NT2/D1 (cell line): ENCODE results near the gene TINCR.

ENCODE experiments used
- DNase-seq: peaks from one replicate; pipeline ENCODE4 v3.0.0-alpha.2; 2011; ENCODE audit warnings: low read depth, low spot score
- H3K27me3 ChIP-seq: 2 replicates; pipeline ENCODE4 v1.6.0; 2011; ENCODE audit warnings: mild to moderate bottlenecking; ENCODE audit not compliant: insufficient read length, insufficient read depth
- H3K36me3 ChIP-seq: 2 replicates; pipeline ENCODE4 v1.6.1; 2011; ENCODE audit warnings: mild to moderate bottlenecking, low read length, mixed read lengths; ENCODE audit not compliant: insufficient read depth, insufficient read length
- H3K4me1 ChIP-seq: 2 replicates; pipeline ENCODE4 v1.5.1; 2011; ENCODE audit not compliant: insufficient read depth, insufficient read length
- H3K4me3 ChIP-seq: 2 replicates; pipeline ENCODE4 v1.5.1; 2011; ENCODE audit warnings: low read depth; ENCODE audit not compliant: insufficient read length
- H3K9ac ChIP-seq: 2 replicates; pipeline ENCODE4 v1.6.0; 2011; ENCODE audit warnings: low read depth; ENCODE audit not compliant: insufficient read length
- H3K9me3 ChIP-seq: 2 replicates; pipeline ENCODE4 v1.5.1; 2011; ENCODE audit warnings: mild to moderate bottlenecking, low read length; ENCODE audit not compliant: insufficient read depth
- SUZ12 ChIP-seq: IDR thresholded peaks from 2 replicates; pipeline ENCODE4 v1.6.1; 2011; ENCODE audit not compliant: insufficient read length, insufficient read depth; ENCODE audit errors: extremely low read depth
- YY1 ChIP-seq: IDR thresholded peaks from 2 replicates; pipeline ENCODE4 v1.6.1; 2011; ENCODE audit not compliant: insufficient read length, insufficient read depth
- ZNF274 ChIP-seq: IDR thresholded peaks from 2 replicates; pipeline ENCODE4 v1.6.1; 2011; ENCODE audit warnings: mild to moderate bottlenecking, low read depth, low read length

The TINCR gene

GRCh38 chr19:5588441-5588840, 20.7 kb upstream of the TINCR start:
- peaks cover 84% of the 10 kb centered on the region for H3K36me3 ChIP-seq
- H3K27me3 ChIP-seq: no peaks in the 10 kb centered on the region
- no peaks in the 10 kb centered on the region for H3K9me3 ChIP-seq
- no peak overlapping the region for H3K9ac ChIP-seq
- no peak for TF ChIP-seq SUZ12
- TF ChIP-seq YY1: no peak
- peaks cover 30% of the 10 kb centered on the region for H3K4me1 ChIP-seq
- no peak overlapping the region for H3K4me3 ChIP-seq
- DNase-seq: no peak

DNA sequence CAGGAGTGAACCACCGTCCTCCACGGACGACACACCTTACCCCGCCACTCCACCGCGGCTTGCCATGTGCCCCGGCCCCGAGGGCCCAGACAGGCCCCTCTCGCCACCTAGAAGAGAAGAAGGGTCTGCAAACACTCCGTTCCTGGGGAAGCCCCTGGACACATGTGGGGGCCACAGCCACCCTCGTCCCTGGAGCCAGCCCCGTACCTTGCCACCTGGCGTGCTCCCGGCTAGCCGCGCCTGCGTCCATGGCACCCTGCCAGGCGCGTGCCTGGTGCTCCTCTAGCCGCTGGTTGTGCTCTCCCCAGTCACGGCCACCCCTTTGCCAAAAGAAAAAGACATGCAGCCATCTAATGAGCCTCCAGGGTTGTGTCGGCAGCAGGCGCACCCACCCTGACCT, 19.9 kb upstream of the TINCR start:
- Histone ChIP-seq H3K9ac (no peak overlapping the region), H3K27me3 (no peaks in the 10 kb centered on the region), H3K9me3 (no peaks in the 10 kb centered on the region), H3K4me1 (peaks cover 30% of the 10 kb centered on the region), H3K36me3 (peaks cover 82% of the 10 kb centered on the region), H3K4me3 (no peak overlapping the region)
- TF ChIP-seq ZNF274: no peak
- no peak for TF ChIP-seq SUZ12
- no peak for TF ChIP-seq YY1
- DNase-seq: no peak

DNA sequence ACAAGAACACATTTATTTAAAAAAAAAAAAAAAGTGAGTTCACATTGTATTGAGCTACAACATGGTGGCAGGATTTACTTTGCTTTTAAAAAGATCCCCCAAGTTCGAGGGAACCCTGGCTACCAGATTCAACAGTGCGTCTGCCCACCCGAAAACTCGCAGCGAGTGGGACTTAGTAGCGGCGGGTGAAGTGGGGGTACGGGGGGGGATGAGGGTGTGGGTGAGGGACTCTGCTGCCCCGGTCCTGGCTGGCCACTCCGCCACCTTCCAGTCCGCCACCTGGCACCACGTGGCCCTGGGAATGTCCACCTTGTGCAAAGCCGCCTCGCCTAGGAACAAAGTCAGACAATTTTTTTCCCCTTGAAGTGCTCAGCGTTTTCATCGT, 19.3 kb upstream of the TINCR start:
- no peaks in the 10 kb centered on the region for H3K9me3 ChIP-seq
- no peak for TF ChIP-seq ZNF274
- TF ChIP-seq SUZ12: no peak
- TF ChIP-seq YY1: no peak
- H3K36me3 ChIP-seq: peaks cover 82% of the 10 kb centered on the region
- H3K4me3 ChIP-seq: no peak overlapping the region
- H3K4me1 ChIP-seq: peaks cover 30% of the 10 kb centered on the region
- no peak overlapping the region for H3K9ac ChIP-seq
- H3K27me3 ChIP-seq: no peaks in the 10 kb centered on the region
- DNase-seq: no peak

GRCh38 chr19:5586300-5587070, 18.7 kb upstream of the TINCR start:
- DNase-seq: no peak
- no peaks in the 10 kb centered on the region for H3K9me3 ChIP-seq
- H3K36me3 ChIP-seq: peaks cover 82% of the 10 kb centered on the region
- peaks cover 30% of the 10 kb centered on the region for H3K4me1 ChIP-seq
- TF ChIP-seq ZNF274 (no peak), YY1 (no peak), SUZ12 (no peak)
- no peaks in the 10 kb centered on the region for H3K27me3 ChIP-seq
- H3K4me3 ChIP-seq: no peak overlapping the region
- H3K9ac ChIP-seq: peak overlapping the region; percentile 53

DNA sequence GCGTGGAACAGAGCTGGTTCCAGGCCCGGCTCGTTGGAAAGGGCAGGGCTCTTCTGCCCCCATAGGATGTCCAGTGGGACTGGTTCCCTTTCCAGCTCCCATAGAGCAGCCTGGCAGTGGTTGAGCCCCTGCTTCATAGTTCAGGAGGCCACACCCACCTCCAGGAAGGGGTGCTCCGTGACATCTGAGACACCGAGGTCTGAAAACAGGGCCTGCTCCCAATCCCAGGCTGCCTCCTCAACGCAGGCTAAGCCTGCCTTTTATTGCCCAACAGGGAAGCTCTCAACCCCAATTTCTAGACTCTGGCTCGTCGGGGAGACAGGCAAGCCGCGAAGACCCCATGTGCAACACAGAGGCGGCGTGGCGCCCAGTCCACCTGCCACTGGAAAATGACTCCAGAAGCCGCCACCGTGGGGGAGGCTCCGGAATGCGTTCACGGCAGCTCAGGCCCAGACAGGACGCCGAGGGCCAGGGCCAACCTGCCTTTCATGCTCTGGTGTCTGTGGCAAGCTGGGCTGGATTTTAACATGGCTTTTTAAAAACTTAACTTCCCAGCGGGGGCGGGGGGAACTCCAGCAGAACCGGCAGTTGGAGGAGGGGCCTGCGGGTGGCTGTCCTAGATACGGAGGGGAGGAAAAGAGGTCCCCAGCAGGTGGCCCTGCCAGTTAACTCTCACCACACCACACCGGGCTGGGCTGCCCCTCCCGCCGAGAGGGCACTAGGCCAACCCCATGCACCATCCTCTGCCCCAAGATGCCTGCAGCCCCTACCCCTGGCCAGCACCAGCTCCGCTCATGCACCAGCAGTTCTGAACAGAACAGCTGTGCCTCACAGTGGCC, 17.9 kb upstream of the TINCR start:
- Histone ChIP-seq H3K4me1 (peaks cover 30% of the 10 kb centered on the region), H3K36me3 (peaks cover 80% of the 10 kb centered on the region), H3K9ac (peak overlapping the region; percentile 53), H3K4me3 (no peak overlapping the region), H3K9me3 (no peaks in the 10 kb centered on the region), H3K27me3 (no peaks in the 10 kb centered on the region)
- TF ChIP-seq YY1 (no peak), SUZ12 (no peak), ZNF274 (no peak)
- DNase-seq: peak; percentile 57

GRCh38 chr19:5580161-5580571, 12.4 kb upstream of the TINCR start:
- Histone ChIP-seq H3K9ac (peak overlapping the region; percentile 26), H3K4me3 (no peak overlapping the region), H3K9me3 (no peaks in the 10 kb centered on the region), H3K27me3 (no peaks in the 10 kb centered on the region), H3K36me3 (peaks cover 42% of the 10 kb centered on the region), H3K4me1 (peaks cover 6% of the 10 kb centered on the region)
- no peak for DNase-seq
- TF ChIP-seq YY1 (no peak), ZNF274 (no peak), SUZ12 (no peak)

- H3K9ac ChIP-seq: peak overlapping the region; percentile 26
- no peaks in the 10 kb centered on the region for H3K9me3 ChIP-seq
- no peak for DNase-seq
- no peaks in the 10 kb centered on the region for H3K27me3 ChIP-seq
- H3K4me1 ChIP-seq: peaks cover 5% of the 10 kb centered on the region
- peaks cover 42% of the 10 kb centered on the region for H3K36me3 ChIP-seq
- TF ChIP-seq SUZ12 (no peak), ZNF274 (no peak), YY1 (no peak)
- no peak overlapping the region for H3K4me3 ChIP-seq
Observed at GRCh38 chr19:5579697-5580096, 11.9 kb upstream of the TINCR start.
